Measurements from ENCODE around the gene RAB11FIP5.

GRCh38 chr2:73033766-73034381 is 78.9 kb downstream of the RAB11FIP5 start:
- TF ChIP-seq POLR2AphosphoS5 (IDR thresholded peaks at IDR 0.05; ENCODE audit: insufficient read depth, low read depth, low read length) (no peak), CTCF (IDR thresholded peaks at IDR 0.05; ENCODE audit: extremely low read depth in 1 of 2, insufficient read depth in 1 of 2, low read depth in 1 of 2, low read length in 2 of 2) (no peak), JUN (IDR thresholded peaks at IDR 0.05; ENCODE audit: borderline replicate concordance, insufficient read depth, insufficient read length, low read depth) (no peak), EZH2 (IDR thresholded peaks at IDR 0.05; ENCODE audit: borderline replicate concordance, low read depth, low read length, severe bottlenecking) (no peak), POLR2A (IDR thresholded peaks at IDR 0.05; ENCODE audit: low read depth, low read length) (no peak), MAX (IDR thresholded peaks at IDR 0.05; ENCODE audit: insufficient read depth, insufficient read length) (no peak), MYC (IDR thresholded peaks at IDR 0.05; ENCODE audit: low read depth, low read length) (no peak), FOS (IDR thresholded peaks at IDR 0.05; ENCODE audit: borderline replicate concordance, insufficient read depth, low read length) (no peak), GATA2 (IDR thresholded peaks at IDR 0.05; ENCODE audit: insufficient read depth, insufficient read length, low read depth, low read length) (no peak)
